Tibial artery (tissue), 4 donors: ENCODE results near the gene PCDHB12.

Source experiments
- DNase-seq, 2 donors: peaks; one replicate each; pipeline ENCODE4 v3.0.0-alpha.2; 2019
- H3K27ac ChIP-seq, 2 donors: fragments of 200-600 bp; sonication (generic) in 1 of 2; 1 replicate in 1 of 2; 2 replicates in 1 of 2; pipeline ENCODE4 v1.5.1; 2018 to 2019; ENCODE audit warnings: mild to moderate bottlenecking in 1 of 2
- H3K27me3 ChIP-seq, 2 donors: fragments of 200-600 bp; sonication (generic) in 1 of 2; one replicate each; pipeline versions ENCODE4 v1.5.1 to v1.6.0; 2016 to 2019
- H3K36me3 ChIP-seq, 3 donors: fragments of 200-600 bp; sonication (generic) in 2 of 3; one replicate each; pipeline ENCODE4 v1.5.1; 2016 to 2019; ENCODE audit warnings: mild to moderate bottlenecking in 2 of 3
- H3K4me1 ChIP-seq, 4 donors: fragments of 200-600 bp; sonication (generic) in 2 of 4; 1 replicate in 3 of 4; 2 replicates in 1 of 4; pipeline ENCODE4 v1.5.1; 2016 to 2019
- H3K4me3 ChIP-seq, 2 donors: fragments of 200-600 bp; sonication (generic) in 1 of 2; 1 replicate in 1 of 2; 2 replicates in 1 of 2; pipeline ENCODE4 v1.5.1; 2018 to 2019; ENCODE audit warnings: mild to moderate bottlenecking in 2 of 2
- H3K9me3 ChIP-seq, 3 donors: fragments of 200-600 bp; sonication (generic) in 1 of 3; one replicate each; pipeline ENCODE4 v1.5.1; 2016 to 2019
- CTCF ChIP-seq, 2 experiments: fragments of 200-600 bp in 1 of 2; fragments of 450-650 bp in 1 of 2; IDR thresholded peaks; one replicate each; pipeline ENCODE4 v1.5.1; 2017 to 2019; ENCODE audit warnings: antibody characterized with exemption in 2 of 2, mild to moderate bottlenecking in 1 of 2, moderate library complexity in 1 of 2
- intact Hi-C: fragments of 100-400 bp; cut with DNase I; formaldehyde crosslinking; loops from one replicate; pipeline ENCODE4 v1.15.0; 2023; ENCODE audit warnings: low total_unique reads

PCDHB12 gene

GRCh38 chr5:141250576-141250975 lies 42.1 kb downstream of the PCDHB12 start:
- Histone ChIP-seq H3K9me3 (peaks cover 23 to 100% (median 95%) of the 10 kb centered on the region in 3 donors), H3K4me1 (no peaks in the 10 kb centered on the region), H3K36me3 (peaks cover 10 to 68% (median 61%) of the 10 kb centered on the region in 3 donors), H3K27me3 (no peaks in the 10 kb centered on the region), H3K27ac (no peak overlapping the region), H3K4me3 (no peak overlapping the region)
- no peak for DNase-seq
- no peak for TF ChIP-seq CTCF (IDR thresholded peaks at IDR 0.05)
- intact Hi-C loops: no loop called here

GRCh38 chr5:141258464-141258863 lies 49.9 kb downstream of the PCDHB12 start:
- peaks cover 33 to 100% (median 99%) of the 10 kb centered on the region in 3 donors for H3K9me3 ChIP-seq
- no peak overlapping the region for H3K27ac ChIP-seq
- TF ChIP-seq CTCF (IDR thresholded peaks at IDR 0.05): no peak
- no peaks in the 10 kb centered on the region for H3K4me1 ChIP-seq
- H3K4me3 ChIP-seq: no peak overlapping the region
- no peaks in the 10 kb centered on the region for H3K27me3 ChIP-seq
- intact Hi-C loops: no loop called here
- no peak for DNase-seq
- H3K36me3 ChIP-seq: peaks cover 9 to 84% (median 56%) of the 10 kb centered on the region in 3 donors

GRCh38 chr5:141258948-141259347 lies 50.4 kb downstream of the PCDHB12 start:
- intact Hi-C loops: no loop called here
- Histone ChIP-seq H3K27me3 (no peaks in the 10 kb centered on the region), H3K9me3 (peaks cover 32 to 100% (median 99%) of the 10 kb centered on the region in 3 donors), H3K27ac (no peak overlapping the region), H3K36me3 (peaks cover 13 to 89% (median 59%) of the 10 kb centered on the region in 3 donors), H3K4me3 (no peak overlapping the region), H3K4me1 (no peaks in the 10 kb centered on the region)
- no peak for TF ChIP-seq CTCF (IDR thresholded peaks at IDR 0.05)
- no peak for DNase-seq

GRCh38 chr5:141260458-141261237 lies 52.1 kb downstream of the PCDHB12 start:
- intact Hi-C loops: no loop called here
- H3K4me1 ChIP-seq: no peaks in the 10 kb centered on the region
- no peak for DNase-seq
- H3K27me3 ChIP-seq: no peaks in the 10 kb centered on the region
- no peak overlapping the region for H3K27ac ChIP-seq
- no peak overlapping the region for H3K4me3 ChIP-seq
- no peak for TF ChIP-seq CTCF (IDR thresholded peaks at IDR 0.05)
- peaks cover 13 to 95% (median 70%) of the 10 kb centered on the region in 3 donors for H3K36me3 ChIP-seq
- H3K9me3 ChIP-seq: peaks cover 42 to 100% (median 99%) of the 10 kb centered on the region in 3 donors

- H3K9me3 ChIP-seq: peaks cover 40 to 100% (median 99%) of the 10 kb centered on the region in 3 donors
- DNase-seq: no peak
- no peaks in the 10 kb centered on the region for H3K27me3 ChIP-seq
Measured at GRCh38 chr5:141261238-141261546, 52.7 kb downstream of the PCDHB12 start.

More at GRCh38 chr5:141261238-141261546, 52.7 kb downstream of the PCDHB12 start:
- Histone ChIP-seq H3K4me1 (no peaks in the 10 kb centered on the region), H3K27ac (no peak overlapping the region), H3K4me3 (no peak overlapping the region), H3K36me3 (peaks cover 15 to 95% (median 70%) of the 10 kb centered on the region in 3 donors)
- no peak for TF ChIP-seq CTCF (IDR thresholded peaks at IDR 0.05)
- intact Hi-C loops: no loop called here
